GM12892 (cell line): Measurements from ENCODE around the gene DTNB.

Experiments
- POLR2A ChIP-seq: IDR thresholded peaks from 2 replicates; pipeline ENCODE4 v1.6.1; 2011; ENCODE audit warnings: low read depth, low read length, control low read depth
- POLR2AphosphoS5 ChIP-seq: IDR thresholded peaks from 2 replicates; pipeline ENCODE4 v1.6.1; 2011; ENCODE audit warnings: low read depth, low read length, control low read depth
- TAF1 ChIP-seq: IDR thresholded peaks from 2 replicates; pipeline ENCODE4 v1.6.1; 2011; ENCODE audit warnings: low read depth, mild to moderate bottlenecking, control low read depth, low read length, borderline replicate concordance

GRCh38 chr2:25445464-25445863 is 227.9 kb downstream of the DTNB start:
- no peak for TF ChIP-seq POLR2A
- TF ChIP-seq TAF1, result no peak
- TF ChIP-seq POLR2AphosphoS5, result no peak
